Measurements from ENCODE around the gene SETD7.
"Not testable (repeated sequence)": the region's sequence is repeated elsewhere in the genome, so short reads cannot be mapped to it uniquely, and the experiment has no call there.

The SETD7 gene

DNA sequence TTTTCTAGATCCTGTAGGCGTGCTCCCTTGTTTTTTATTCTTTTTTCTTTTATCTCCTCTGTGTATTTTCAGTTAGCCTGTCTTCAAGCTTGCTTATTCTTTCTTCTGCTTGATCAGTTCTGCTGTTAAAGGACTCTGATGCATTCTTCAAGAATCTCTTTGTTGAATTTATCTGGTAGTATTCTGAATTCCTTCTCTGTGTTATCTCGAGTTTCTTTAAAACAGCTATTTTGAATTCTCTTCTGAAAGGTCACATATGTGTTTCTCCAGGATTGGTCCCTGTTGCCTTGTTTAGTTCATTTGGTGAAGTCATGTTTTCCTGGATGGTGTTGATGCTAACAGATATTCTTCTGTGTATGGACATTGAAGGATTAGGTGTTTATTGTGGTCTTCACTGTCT lies 86.8 kb downstream of the SETD7 start:
- TF ChIP-seq BHLHE40 (IDR thresholded peaks at IDR 0.05; ENCODE audit: borderline replicate concordance) (no peak), FOXK2 (IDR thresholded peaks at IDR 0.05) (no peak), ARNT (IDR thresholded peaks at IDR 0.05) (no peak), ZNF384 (IDR thresholded peaks at IDR 0.05) (no peak), HDGF (IDR thresholded peaks at IDR 0.05; ENCODE audit: borderline replicate concordance) (no peak), FOXM1 (IDR thresholded peaks at IDR 0.05; ENCODE audit: borderline replicate concordance) (no peak), TARDBP (IDR thresholded peaks at IDR 0.05) (no peak), NFRKB (IDR thresholded peaks at IDR 0.05) (no peak), SUZ12 (IDR thresholded peaks at IDR 0.05) (no peak), SP1 (IDR thresholded peaks at IDR 0.05) (no peak), LEF1 (IDR thresholded peaks at IDR 0.05; ENCODE audit: borderline replicate concordance) (no peak), L3MBTL2 (conservative IDR thresholded peaks at IDR 0.05) (no peak), ELF4 (IDR thresholded peaks at IDR 0.05) (no peak), FOXA1 (IDR thresholded peaks at IDR 0.05) (no peak), CTBP1 (IDR thresholded peaks at IDR 0.05; ENCODE audit: borderline replicate concordance) (no peak)
- TF ChIP-seq, protein P1, sequence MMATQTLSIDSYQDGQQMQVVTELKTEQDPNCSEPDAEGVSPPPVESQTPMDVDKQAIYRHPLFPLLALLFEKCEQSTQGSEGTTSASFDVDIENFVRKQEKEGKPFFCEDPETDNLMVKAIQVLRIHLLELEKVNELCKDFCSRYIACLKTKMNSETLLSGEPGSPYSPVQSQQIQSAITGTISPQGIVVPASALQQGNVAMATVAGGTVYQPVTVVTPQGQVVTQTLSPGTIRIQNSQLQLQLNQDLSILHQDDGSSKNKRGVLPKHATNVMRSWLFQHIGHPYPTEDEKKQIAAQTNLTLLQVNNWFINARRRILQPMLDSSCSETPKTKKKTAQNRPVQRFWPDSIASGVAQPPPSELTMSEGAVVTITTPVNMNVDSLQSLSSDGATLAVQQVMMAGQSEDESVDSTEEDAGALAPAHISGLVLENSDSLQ (IDR thresholded peaks at IDR 0.05) = no peak
- POLR2A ChIA-PET = no interaction called here
- DNase-seq (ENCODE audit: extremely low spot score) = no peak
- CTCF ChIA-PET = interaction anchor here (1.0 kb wide), 1 partner anchor 12 kb away, joined by 3 read pairs; no protein-coding TSS in a partner anchor

DNA sequence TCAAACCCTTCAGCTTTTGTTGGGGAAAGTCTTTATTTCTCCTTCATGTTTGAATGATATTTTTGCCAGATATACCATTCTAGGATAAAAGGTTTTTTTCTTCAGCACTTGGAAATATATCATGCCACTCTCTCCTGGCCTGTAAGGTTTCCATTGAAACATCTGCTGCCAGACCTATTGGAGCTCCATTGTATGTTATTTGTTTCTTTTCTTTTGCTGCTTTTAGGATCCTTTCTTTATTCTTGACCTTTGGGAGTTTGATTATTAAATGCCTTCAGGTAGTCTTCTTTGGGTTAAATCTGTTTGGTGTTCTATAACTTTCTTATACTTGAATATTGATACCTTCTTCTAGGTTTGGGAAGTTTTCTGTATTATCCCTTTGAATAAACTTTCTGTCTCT lies 87.3 kb downstream of the SETD7 start:
- POLR2A ChIA-PET; DNase-seq (ENCODE audit: extremely low spot score): not testable (repeated sequence)
- CTCF ChIA-PET = interaction anchor here (1.0 kb wide), 1 partner anchor 11 kb away, joined by 3 read pairs; no protein-coding TSS in a partner anchor

DNA sequence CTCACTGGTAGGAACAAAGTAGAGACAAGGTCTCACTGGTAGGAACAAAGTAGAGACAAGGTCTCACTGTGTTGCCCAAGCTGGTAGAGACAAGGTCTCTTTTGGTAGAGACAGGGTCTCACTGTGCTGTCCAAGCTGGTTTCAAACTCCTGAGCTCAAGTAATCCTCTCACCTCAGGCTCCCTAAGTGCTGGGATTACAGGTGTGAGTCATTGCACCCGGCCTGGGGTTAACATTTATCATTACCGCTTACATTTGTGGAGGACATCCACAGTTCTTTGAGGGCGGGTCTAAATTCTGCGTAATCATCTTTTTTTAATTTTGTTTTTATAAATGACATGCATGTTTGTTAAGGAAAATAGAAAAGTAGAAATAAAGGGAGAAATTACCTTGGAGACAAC lies 90.1 kb downstream of the SETD7 start:
- DNase-seq (ENCODE audit: extremely low spot score) = no peak
- CTCF ChIA-PET = interaction anchor here (0.6 to 0.7 kb wide), 2 partner anchors 189 to 442 kb away, joined by 3 read pairs; no protein-coding TSS in a partner anchor
- POLR2A ChIA-PET = no interaction called here
- TF ChIP-seq LEF1 (IDR thresholded peaks at IDR 0.05; ENCODE audit: borderline replicate concordance) = no peak
- TF ChIP-seq L3MBTL2 (conservative IDR thresholded peaks at IDR 0.05) = no peak
- no peak for TF ChIP-seq FOXM1 (IDR thresholded peaks at IDR 0.05; ENCODE audit: borderline replicate concordance)
- TF ChIP-seq HDGF (IDR thresholded peaks at IDR 0.05; ENCODE audit: borderline replicate concordance) = no peak
- TF ChIP-seq, protein P1 (IDR thresholded peaks at IDR 0.05) = no peak
- no peak for TF ChIP-seq TARDBP (IDR thresholded peaks at IDR 0.05)
- no peak for TF ChIP-seq ARNT (IDR thresholded peaks at IDR 0.05)
- TF ChIP-seq SP1 (IDR thresholded peaks at IDR 0.05) = no peak
- TF ChIP-seq CTBP1 (IDR thresholded peaks at IDR 0.05; ENCODE audit: borderline replicate concordance) = no peak
- TF ChIP-seq ZNF384 (IDR thresholded peaks at IDR 0.05) = no peak

DNA sequence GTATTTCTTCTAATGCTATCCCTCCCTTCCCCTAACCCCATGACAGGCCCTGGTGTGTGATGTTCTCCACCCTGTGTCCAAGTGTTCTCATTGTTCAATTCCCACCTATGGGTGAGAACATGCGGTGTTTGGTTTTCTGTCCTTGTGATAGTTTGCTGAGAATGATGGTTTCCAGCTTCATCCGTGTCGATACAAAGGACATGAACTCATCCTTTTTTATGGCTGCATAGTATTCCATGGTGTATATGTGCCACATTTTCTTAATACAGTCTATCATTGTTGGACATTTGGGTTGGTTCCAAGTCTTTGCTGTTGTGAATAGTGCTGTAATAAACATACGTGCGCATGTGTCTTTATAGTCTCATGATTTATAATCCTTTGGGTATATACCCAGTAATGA lies 91.5 kb downstream of the SETD7 start:
- POLR2A ChIA-PET; DNase-seq (ENCODE audit: extremely low spot score); CTCF ChIA-PET: not testable (repeated sequence)

DNA sequence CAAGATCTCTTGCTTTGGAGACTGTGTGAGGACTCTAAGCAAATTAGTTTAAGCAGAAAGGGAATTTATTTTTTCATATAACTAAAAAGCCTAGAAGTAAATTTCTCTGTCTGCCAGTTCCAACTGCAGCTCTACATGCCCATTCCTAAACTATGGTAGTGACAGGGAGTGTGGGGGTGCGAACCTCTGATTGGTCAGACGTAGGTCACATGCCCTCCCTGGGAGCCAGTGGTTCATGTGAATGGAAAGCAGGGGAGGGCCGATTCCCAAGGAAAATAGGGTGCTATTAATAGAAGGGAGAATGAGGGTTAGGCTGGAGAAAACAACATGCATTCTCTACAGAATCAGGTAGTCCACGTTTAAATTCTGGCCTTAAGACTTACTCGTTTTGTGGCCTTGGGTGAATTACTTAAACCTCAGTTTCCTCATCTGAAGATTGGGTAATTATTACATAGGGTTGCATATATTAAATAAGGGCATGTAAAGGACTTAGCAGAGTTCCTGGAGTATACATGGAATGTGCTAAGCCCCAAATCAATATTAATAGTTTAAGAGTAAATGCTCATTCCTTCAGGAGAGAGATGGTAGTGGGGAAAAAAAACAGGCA lies 94.9 kb downstream of the SETD7 start:
- no peak for DNase-seq (ENCODE audit: extremely low spot score)
- no peak for TF ChIP-seq HDGF (IDR thresholded peaks at IDR 0.05; ENCODE audit: borderline replicate concordance)
- no peak for TF ChIP-seq ELF4 (IDR thresholded peaks at IDR 0.05)
- no peak for TF ChIP-seq SP1 (IDR thresholded peaks at IDR 0.05)
- TF ChIP-seq FOXK2 (IDR thresholded peaks at IDR 0.05) = no peak
- TF ChIP-seq L3MBTL2 (conservative IDR thresholded peaks at IDR 0.05) = no peak
- TF ChIP-seq ARNT (IDR thresholded peaks at IDR 0.05) = no peak
- TF ChIP-seq FOXM1 (IDR thresholded peaks at IDR 0.05; ENCODE audit: borderline replicate concordance) = no peak
- TF ChIP-seq LEF1 (IDR thresholded peaks at IDR 0.05; ENCODE audit: borderline replicate concordance) = no peak
- no peak for TF ChIP-seq TARDBP (IDR thresholded peaks at IDR 0.05)
- no peak for TF ChIP-seq CTBP1 (IDR thresholded peaks at IDR 0.05; ENCODE audit: borderline replicate concordance)
- TF ChIP-seq NFRKB (IDR thresholded peaks at IDR 0.05) = no peak
- POLR2A ChIA-PET = interaction anchor here (1.3 kb wide), 1 partner anchor 160 kb away, joined by 3 read pairs; the partner anchor contains the start of gene NAA15
- CTCF ChIA-PET = interaction anchor here (0.6 kb wide), 1 partner anchor 48 kb away, joined by 3 read pairs; no protein-coding TSS in a partner anchor

DNA sequence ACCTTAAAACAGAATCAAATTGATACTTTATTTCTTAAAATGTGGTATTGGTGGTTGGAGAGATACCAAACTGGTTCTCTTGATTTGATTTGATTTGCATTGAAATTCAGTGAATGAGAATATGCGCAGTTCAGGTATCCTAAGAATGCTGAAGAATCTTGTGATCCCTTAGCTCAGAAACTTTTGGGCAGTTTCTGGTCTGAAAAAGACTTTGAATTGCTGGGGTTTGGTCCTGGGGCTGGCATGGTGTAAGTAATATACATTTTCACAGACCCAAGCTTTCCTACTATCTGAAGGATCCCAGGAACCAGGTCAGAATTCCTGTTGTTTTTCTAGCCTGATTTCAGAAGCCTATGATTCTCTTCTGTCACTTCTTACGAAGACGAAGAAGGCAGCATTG lies 95.5 kb downstream of the SETD7 start:
- DNase-seq (ENCODE audit: extremely low spot score) = no peak
- POLR2A ChIA-PET = no interaction called here
- TF ChIP-seq ARNT (IDR thresholded peaks at IDR 0.05) (no peak), FOXM1 (IDR thresholded peaks at IDR 0.05; ENCODE audit: borderline replicate concordance) (no peak), L3MBTL2 (conservative IDR thresholded peaks at IDR 0.05) (no peak), NFRKB (IDR thresholded peaks at IDR 0.05) (no peak), HDGF (IDR thresholded peaks at IDR 0.05; ENCODE audit: borderline replicate concordance) (no peak), ELF4 (IDR thresholded peaks at IDR 0.05) (no peak), SP1 (IDR thresholded peaks at IDR 0.05) (no peak)
- CTCF ChIA-PET = interaction anchor here (0.6 kb wide), 2 partner anchors 49 to 447 kb away, joined by 3 read pairs; no protein-coding TSS in a partner anchor

DNA sequence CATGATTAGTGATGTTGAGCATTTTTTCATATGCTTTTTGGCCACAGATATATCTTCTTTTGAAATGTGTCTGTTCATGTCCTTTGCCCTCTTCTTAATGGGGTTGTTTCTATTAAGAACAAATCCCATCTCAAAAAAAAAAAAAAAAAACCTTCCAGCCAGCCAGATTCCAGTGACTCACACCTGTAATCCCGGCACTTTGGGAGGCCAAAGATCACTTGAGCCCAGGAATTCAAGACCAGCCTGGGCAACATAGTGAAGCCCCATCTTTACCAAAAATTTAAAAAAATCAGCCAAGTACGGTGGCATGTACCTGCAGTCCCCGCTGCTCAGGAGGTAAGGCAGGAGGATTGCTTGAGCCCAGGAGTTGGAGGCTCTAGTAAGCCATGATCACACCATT lies 97.0 kb downstream of the SETD7 start:
- CTCF ChIA-PET = no interaction called here

More for the DNA sequence above, 97.0 kb downstream of the SETD7 start:
- no peak for DNase-seq (ENCODE audit: extremely low spot score)
- POLR2A ChIA-PET = no interaction called here
- no peak for TF ChIP-seq ELF4 (IDR thresholded peaks at IDR 0.05)
- TF ChIP-seq FOXM1 (IDR thresholded peaks at IDR 0.05; ENCODE audit: borderline replicate concordance) = no peak
- no peak for TF ChIP-seq ZNF384 (IDR thresholded peaks at IDR 0.05)
- TF ChIP-seq, protein P1 (IDR thresholded peaks at IDR 0.05) = no peak
- TF ChIP-seq CTBP1 (IDR thresholded peaks at IDR 0.05; ENCODE audit: borderline replicate concordance) = no peak
- no peak for TF ChIP-seq NFRKB (IDR thresholded peaks at IDR 0.05)
- no peak for TF ChIP-seq SP1 (IDR thresholded peaks at IDR 0.05)
- no peak for TF ChIP-seq SUZ12 (IDR thresholded peaks at IDR 0.05)
- TF ChIP-seq LEF1 (IDR thresholded peaks at IDR 0.05; ENCODE audit: borderline replicate concordance) = no peak
- TF ChIP-seq BHLHE40 (IDR thresholded peaks at IDR 0.05; ENCODE audit: borderline replicate concordance) = no peak
- no peak for TF ChIP-seq ARNT (IDR thresholded peaks at IDR 0.05)
- TF ChIP-seq L3MBTL2 (conservative IDR thresholded peaks at IDR 0.05) = no peak
- TF ChIP-seq FOXA1 (IDR thresholded peaks at IDR 0.05) = no peak
- TF ChIP-seq FOXK2 (IDR thresholded peaks at IDR 0.05) = no peak
- TF ChIP-seq HDGF (IDR thresholded peaks at IDR 0.05; ENCODE audit: borderline replicate concordance) = no peak
- TF ChIP-seq TARDBP (IDR thresholded peaks at IDR 0.05) = no peak

All from HEK293T (cell line).